GM10266 (cell line): Measurements from ENCODE around the gene AIPL1.

Experiments
- DNase-seq: peaks from one replicate; pipeline ENCODE4 v3.0.0; 2012; ENCODE audit errors: extremely low spot score
- TF ChIP-seq, protein P1 (sequence below): IDR thresholded peaks from 2 replicates; pipeline ENCODE4 v1.5.1; 2012; ENCODE audit warnings: mild to moderate bottlenecking, low read depth; ENCODE audit not compliant: control insufficient read depth, insufficient read depth; ENCODE audit errors: missing control alignments

AIPL1 gene

DNA sequence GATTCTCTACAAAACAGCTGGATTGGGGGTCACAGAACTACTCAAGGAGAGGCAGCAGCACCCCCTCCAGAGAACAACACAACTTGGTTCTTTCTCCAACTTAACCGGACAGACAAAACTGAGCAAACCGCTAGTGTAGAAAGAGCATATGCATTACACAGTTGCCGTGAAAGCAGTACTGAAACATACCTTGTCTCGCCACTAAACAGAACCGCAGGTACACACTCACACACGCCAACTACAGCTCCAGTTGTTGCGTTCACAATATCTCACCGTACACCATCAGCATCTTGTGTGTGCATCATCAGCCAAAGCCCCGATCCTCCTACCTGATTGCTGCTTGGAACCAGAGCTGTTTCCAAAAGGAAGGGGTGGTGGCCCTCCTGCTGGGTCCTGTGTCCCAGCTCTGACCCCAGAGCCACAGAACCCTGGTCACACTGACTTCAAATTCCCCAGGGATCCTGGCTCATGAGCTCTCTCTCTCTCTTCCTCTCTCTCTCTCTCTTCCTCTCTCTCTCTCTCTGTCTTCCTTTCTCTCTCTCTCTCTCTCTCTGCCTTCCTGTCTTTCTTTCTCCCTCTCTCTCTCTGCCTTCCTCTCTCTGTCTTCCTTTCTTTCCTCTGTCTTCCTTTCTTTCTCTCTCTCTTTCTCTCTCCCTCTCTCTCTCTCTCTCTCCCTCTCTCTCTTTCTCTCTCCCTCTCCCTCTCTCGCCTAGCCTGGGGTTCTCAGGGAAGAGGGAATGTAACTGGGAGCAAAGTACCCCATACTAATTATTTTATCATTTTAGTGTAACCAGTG is 17.7 kb upstream of the AIPL1 start:
- no peak for DNase-seq
- TF ChIP-seq, protein P1, sequence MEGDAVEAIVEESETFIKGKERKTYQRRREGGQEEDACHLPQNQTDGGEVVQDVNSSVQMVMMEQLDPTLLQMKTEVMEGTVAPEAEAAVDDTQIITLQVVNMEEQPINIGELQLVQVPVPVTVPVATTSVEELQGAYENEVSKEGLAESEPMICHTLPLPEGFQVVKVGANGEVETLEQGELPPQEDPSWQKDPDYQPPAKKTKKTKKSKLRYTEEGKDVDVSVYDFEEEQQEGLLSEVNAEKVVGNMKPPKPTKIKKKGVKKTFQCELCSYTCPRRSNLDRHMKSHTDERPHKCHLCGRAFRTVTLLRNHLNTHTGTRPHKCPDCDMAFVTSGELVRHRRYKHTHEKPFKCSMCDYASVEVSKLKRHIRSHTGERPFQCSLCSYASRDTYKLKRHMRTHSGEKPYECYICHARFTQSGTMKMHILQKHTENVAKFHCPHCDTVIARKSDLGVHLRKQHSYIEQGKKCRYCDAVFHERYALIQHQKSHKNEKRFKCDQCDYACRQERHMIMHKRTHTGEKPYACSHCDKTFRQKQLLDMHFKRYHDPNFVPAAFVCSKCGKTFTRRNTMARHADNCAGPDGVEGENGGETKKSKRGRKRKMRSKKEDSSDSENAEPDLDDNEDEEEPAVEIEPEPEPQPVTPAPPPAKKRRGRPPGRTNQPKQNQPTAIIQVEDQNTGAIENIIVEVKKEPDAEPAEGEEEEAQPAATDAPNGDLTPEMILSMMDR, result no peak

DNA sequence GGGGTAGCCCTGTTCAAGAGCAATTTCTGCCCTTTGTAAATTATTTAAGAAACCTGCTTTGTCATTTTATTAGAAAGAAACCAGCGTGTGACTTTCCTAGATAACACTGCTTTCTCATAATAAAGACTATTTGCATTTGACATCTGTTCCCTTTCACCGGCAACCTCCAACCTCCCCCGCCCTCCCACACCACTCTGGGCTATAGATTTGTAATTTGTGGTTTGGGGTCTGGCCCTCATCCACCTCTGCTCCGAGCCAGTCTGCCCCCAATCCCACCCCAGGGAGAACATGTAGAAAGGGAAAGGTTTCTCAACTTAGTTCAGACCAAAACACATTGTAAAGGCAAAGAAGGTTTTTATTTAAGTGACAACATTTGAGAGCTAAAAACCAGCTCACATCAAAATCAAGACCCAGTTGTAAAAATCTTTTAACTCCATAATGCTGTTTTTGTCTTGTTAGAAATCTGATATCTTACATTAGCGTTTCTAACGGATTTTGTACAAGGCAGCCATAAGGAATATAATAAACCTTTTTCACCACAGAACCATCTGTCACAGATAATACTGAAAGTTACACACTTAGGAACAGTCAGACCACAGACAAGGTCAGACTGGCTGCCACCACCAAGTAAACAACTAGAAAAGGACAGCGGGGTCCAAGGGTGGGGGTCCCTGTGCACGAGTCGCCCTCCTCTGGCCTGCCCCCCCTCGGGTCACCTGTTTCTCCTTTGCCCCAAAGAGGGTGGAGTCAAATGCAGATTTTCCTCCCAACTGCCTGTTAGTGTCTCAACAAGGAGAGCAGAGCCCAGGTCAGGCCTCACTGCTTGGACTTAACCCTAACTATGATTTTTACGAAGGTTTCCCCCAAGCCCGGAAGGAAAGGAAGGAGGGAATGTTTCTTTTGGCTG is 16.3 kb upstream of the AIPL1 start:
- TF ChIP-seq, protein P1, result no peak
- DNase-seq, result no peak

DNA sequence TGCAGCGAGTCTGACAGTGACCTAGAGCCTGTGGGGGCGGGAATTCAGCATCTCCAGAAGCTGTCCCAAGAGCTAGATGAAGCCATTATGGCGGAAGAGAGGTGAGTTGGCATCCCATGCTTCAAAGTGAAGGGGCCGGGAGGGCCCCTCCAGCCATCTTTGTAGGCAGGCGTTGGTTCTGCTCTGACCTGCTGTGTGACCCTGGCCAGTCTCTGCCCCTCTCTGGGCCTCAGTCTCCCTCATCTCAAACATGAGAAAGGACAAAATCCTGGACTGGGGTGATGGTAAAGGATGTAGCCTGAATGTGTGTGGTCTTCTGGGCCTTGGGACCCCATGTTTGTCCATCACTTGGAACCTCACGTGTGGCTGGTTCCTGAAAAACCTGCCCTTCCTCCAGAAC is 14.4 kb upstream of the AIPL1 start:
- TF ChIP-seq, protein P1, result no peak
- DNase-seq, result no peak

DNA sequence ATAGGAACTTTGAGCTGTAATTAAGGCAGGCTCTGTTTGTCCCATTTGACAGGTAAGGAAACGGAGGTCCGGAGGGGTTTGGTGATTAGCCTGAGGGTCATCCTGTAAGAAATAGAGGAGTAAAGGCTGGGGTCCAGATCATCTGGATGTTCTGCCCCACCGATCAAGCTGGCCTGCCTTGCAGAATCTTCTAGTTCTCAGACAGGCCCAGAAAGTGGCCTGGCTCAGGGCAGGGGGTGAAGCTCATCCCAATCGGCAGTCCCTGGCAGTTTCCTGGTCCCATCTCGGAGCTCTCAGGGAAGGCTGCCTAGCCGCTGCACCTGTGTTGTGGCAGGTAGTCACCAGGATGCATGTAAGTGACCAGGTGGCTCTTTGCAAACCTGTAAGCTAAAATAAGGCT is 13.6 kb upstream of the AIPL1 start:
- TF ChIP-seq, protein P1, result no peak
- DNase-seq, result no peak

DNA sequence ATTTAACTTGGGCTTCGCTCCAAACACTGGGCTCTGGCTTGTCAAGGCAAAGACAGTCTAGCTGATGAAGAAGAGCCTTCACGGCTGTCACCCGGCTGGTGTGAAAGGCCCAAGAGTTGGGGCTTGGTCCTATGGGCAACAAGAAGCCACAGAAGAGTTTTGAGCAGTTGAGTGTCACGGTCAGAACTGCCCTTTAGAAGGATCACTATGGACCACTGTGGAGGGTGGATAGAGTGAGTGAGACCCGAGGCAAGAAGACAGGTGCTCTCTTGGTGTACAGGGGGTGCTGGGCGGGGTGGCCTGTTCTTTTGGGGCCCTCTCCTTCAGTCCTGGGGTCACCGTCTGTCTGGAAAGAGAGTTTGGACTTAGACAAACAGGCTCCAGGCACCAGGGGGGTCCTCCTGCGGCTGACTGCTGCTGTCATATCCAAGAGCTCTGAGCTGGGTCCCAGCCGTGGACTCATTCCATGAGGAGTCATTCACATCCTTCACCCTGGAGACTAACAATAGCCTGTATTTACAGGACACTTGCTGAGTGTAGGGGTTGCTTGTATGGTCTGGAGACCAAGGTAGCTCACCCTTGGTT is 11.7 kb upstream of the AIPL1 start:
- TF ChIP-seq, protein P1, result no peak
- DNase-seq, result no peak

DNA sequence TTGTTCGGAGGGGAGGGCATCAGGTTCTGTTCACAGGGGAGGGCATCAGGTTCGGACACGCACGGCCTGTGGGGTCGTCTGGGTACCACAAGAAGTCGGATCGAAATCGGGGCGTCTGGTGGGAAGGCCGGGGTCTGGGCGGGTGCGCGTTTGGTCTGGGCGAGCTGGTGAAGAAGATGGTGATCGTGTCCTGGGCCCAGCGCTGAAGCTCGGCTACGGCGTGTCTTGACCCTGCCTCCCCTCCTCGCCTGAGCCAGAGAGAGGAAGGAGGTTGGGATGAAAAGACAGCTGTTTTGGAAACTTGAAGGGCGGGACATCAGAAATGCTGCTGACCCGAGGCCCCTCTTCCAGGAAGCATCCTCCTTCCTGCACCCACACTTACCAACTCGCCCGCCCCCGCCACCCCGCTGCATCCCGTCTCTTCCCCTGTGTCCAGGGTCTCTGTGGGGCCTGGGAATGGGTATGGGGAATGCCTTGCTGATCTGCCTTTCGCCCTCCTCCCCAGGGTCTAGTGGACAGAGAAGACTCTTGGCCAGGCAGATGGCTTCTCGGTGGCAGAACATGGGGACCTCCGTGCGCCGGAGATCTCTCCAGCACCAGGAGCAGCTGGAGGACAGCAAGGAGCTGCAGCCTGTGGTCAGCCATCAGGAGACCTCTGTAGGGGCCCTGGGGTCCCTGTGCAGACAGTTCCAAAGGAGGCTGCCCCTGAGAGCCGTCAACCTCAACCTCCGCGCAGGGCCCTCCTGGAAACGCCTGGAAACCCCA is 9.8 kb upstream of the AIPL1 start:
- no peak for DNase-seq

More for the DNA sequence above, 9.8 kb upstream of the AIPL1 start:
- TF ChIP-seq, protein P1, result no peak
